ENCODE measurements around the gene SMG7.

The SMG7 gene

DNA sequence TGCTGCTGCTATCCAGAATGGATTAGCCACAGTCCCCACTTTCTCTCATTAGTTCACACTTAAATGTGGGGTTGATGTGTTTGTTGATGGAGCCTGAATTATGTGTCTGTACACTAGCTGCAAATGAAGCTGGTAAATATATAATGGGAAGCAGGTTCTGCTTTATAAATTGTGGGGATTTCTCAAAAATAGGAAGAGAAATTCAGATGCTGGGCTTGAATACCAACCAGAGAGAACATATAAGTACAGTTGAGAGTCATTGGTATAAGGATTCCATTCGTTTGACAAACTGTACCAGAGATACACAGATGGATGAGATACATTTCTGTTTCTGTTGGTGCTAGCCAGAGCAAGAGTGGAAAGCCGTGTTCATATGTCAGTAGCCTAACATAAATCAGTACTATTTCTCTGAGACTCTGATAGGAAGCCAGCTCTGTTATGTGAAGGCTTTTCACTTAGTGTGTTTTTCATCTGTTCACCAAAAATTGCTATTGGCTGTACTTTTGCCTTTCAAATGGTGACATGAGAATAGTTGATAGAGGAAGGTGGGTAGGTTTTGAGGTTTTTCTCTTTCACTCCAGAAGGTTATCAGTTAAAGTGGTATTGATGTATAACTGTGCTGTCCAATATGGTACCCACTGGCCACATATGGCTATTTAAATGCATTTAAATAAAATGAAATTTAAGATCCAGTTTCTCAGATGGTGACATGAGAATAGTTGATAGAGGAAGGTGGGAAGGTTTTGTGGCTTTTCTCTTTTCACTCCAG is 15.6 kb downstream of the SMG7 start:
- no peaks in the 10 kb centered on the region for H3K36me3 ChIP-seq (ENCODE audit: control insufficient read depth, low read depth, low read length)
- H3K4me1 ChIP-seq (ENCODE audit: control insufficient read depth, low read depth, low read length) = peaks cover 10% of the 10 kb centered on the region
- H3K9me3 ChIP-seq (ENCODE audit: control insufficient read depth, low read depth, low read length) = no peaks in the 10 kb centered on the region

DNA sequence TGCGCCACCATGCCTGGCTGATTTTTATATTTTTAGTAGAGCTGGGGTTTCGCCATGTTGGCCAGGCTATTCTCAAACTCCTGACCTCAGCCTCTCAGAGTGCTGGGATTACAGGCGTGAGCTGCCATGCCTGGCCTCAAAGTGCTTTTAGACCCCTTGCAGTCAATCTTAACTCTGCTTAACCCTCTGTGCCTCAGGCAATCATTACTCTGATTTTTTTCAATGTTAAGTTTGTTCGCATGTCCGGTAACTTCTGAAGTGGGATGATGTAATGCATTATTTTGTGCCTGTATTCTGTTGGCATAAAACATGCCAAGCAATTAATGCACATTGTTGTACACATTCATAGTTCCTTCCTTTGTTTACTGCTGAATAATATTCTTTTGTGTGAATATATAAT is 18.6 kb downstream of the SMG7 start:
- Histone ChIP-seq H3K27ac (ENCODE audit: low read length) (no peak overlapping the region), H3K36me3 (ENCODE audit: control insufficient read depth, low read depth, low read length) (no peaks in the 10 kb centered on the region), H3K9ac (ENCODE audit: low read length) (no peak overlapping the region), H3K4me3 (ENCODE audit: low read length) (no peak overlapping the region), H3K27me3 (ENCODE audit: control insufficient read depth, insufficient read depth, low read length) (no peaks in the 10 kb centered on the region), H3K9me3 (ENCODE audit: control insufficient read depth, low read depth, low read length) (no peaks in the 10 kb centered on the region), H3K4me1 (ENCODE audit: control insufficient read depth, low read depth, low read length) (no peaks in the 10 kb centered on the region)

More for the DNA sequence above, 15.6 kb downstream of the SMG7 start:
- no peak overlapping the region for H3K9ac ChIP-seq (ENCODE audit: low read length)
- no peaks in the 10 kb centered on the region for H3K27me3 ChIP-seq (ENCODE audit: control insufficient read depth, insufficient read depth, low read length)
- H3K4me3 ChIP-seq (ENCODE audit: low read length) = no peak overlapping the region
- H3K27ac ChIP-seq (ENCODE audit: low read length) = no peak overlapping the region

DNA sequence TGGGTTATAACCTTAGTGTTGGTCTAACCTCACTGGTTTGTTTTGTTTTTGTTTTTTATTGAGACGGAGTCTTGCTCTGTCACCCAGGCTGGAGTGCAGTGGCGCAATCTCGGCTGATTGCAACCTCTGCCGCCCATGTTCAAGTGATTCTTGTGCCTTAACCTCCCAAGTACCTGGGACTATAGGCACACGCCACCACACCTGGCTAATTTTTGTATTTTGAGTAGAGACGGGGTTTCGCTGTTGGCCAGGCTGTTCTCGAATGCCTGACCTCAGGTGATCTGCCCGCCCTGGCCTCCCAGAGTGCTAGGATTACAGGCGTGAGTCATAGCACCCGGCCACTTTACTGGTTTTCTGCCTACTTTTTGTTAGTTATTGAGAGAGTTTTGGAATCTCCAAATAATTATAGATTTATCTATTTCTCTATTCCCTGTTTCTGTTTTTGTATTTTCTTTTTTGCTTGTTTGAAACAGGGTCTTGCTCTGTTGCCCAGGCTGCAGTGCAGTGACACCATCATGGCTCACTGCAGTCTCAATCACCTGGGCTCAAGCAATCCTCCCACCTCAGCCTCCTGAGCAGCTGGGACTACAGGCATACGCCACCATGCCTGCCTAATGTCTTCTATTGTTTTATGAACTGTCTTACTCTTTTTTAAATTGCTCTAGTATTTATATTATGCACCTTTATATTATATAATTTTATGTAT is 21.4 kb downstream of the SMG7 start:
- Histone ChIP-seq H3K27me3 (ENCODE audit: control insufficient read depth, insufficient read depth, low read length) (no peaks in the 10 kb centered on the region), H3K36me3 (ENCODE audit: control insufficient read depth, low read depth, low read length) (no peaks in the 10 kb centered on the region), H3K9ac (ENCODE audit: low read length) (no peak overlapping the region), H3K4me3 (ENCODE audit: low read length) (no peak overlapping the region), H3K9me3 (ENCODE audit: control insufficient read depth, low read depth, low read length) (no peaks in the 10 kb centered on the region), H3K4me1 (ENCODE audit: control insufficient read depth, low read depth, low read length) (peaks cover 3% of the 10 kb centered on the region), H3K27ac (ENCODE audit: low read length) (no peak overlapping the region)

DNA sequence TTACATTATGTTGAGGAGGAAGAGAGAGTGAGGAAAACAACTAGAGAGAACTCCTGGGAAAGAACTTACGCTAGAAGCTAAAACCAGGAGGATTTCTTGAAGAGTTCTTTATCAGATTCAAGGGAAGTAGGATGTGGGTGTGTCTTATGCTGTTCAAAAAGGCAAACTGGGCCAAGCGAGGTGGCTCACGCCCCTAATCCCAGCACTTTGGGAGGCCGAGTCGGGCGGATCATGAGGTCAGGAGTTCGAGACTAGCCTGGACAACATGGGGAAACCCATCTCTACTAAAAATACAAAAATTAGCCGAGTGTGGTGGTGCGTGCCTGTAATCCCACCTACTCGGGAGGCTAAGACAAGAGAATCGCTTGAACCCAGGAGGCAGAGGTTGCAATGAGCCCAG is 23.1 kb downstream of the SMG7 start:
- no peaks in the 10 kb centered on the region for H3K36me3 ChIP-seq (ENCODE audit: control insufficient read depth, low read depth, low read length)
- no peak overlapping the region for H3K4me3 ChIP-seq (ENCODE audit: low read length)
- H3K9ac ChIP-seq (ENCODE audit: low read length) = no peak overlapping the region
- no peaks in the 10 kb centered on the region for H3K9me3 ChIP-seq (ENCODE audit: control insufficient read depth, low read depth, low read length)
- no peaks in the 10 kb centered on the region for H3K27me3 ChIP-seq (ENCODE audit: control insufficient read depth, insufficient read depth, low read length)
- no peak overlapping the region for H3K27ac ChIP-seq (ENCODE audit: low read length)
- H3K4me1 ChIP-seq (ENCODE audit: control insufficient read depth, low read depth, low read length) = peaks cover 14% of the 10 kb centered on the region

DNA sequence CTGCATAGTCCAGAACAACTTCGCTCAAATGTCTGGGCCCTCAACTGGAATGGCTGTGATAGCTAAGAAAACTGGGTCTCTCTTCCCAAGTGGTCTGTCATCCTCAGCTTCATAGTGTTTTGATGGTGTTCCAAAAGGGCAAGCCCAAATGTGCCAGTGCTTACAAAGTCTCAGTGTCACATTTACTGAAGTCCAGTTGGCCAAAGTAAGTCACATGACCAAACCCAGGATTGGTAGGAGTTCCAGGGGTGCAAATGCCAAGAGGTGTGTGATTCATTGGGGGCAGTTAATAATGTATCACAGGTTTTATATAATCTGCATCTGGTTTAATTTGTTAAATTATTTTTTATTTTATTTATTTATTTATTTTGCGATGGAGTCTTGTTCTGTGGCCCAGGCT is 24.9 kb downstream of the SMG7 start:
- H3K4me1 ChIP-seq (ENCODE audit: control insufficient read depth, low read depth, low read length) = peaks cover 14% of the 10 kb centered on the region
- H3K36me3 ChIP-seq (ENCODE audit: control insufficient read depth, low read depth, low read length) = no peaks in the 10 kb centered on the region
- no peaks in the 10 kb centered on the region for H3K9me3 ChIP-seq (ENCODE audit: control insufficient read depth, low read depth, low read length)
- H3K9ac ChIP-seq (ENCODE audit: low read length) = no peak overlapping the region
- no peaks in the 10 kb centered on the region for H3K27me3 ChIP-seq (ENCODE audit: control insufficient read depth, insufficient read depth, low read length)
- no peak overlapping the region for H3K27ac ChIP-seq (ENCODE audit: low read length)
- no peak overlapping the region for H3K4me3 ChIP-seq (ENCODE audit: low read length)

DNA sequence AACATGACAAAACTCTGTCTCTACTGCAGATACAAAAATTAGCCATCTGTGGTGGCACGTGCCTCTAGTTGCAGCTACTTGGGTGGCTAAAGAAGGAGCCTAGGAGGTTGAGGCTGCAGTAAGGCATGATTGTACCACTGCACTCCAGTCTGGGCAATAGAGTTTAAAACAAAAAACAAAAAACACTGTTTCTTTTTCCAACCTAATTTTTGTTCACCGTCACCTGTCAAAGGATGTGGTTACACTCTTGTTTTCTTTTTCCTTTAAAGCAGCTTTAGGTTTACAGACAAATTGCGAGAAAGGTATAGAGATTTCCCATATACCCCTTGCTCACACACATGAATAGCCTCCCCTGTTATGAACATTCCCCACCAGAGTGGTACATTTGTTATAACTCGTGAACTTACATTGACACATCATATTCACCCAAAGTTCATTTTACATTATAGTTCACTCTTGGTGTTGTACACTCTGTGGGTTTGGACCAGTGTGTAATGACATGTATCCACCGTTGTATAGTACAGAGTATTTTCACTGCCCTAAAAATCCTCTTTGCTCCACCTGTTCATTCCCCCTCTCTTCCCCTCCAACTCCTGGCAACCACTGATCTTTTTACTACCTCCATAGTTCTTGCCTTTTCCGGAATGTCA is 26.2 kb downstream of the SMG7 start:
- no peaks in the 10 kb centered on the region for H3K27me3 ChIP-seq (ENCODE audit: control insufficient read depth, insufficient read depth, low read length)
- H3K9me3 ChIP-seq (ENCODE audit: control insufficient read depth, low read depth, low read length) = no peaks in the 10 kb centered on the region
- H3K4me1 ChIP-seq (ENCODE audit: control insufficient read depth, low read depth, low read length) = peaks cover 14% of the 10 kb centered on the region
- H3K36me3 ChIP-seq (ENCODE audit: control insufficient read depth, low read depth, low read length) = no peaks in the 10 kb centered on the region
- H3K9ac ChIP-seq (ENCODE audit: low read length) = no peak overlapping the region
- H3K4me3 ChIP-seq (ENCODE audit: low read length) = no peak overlapping the region
- no peak overlapping the region for H3K27ac ChIP-seq (ENCODE audit: low read length)

DNA sequence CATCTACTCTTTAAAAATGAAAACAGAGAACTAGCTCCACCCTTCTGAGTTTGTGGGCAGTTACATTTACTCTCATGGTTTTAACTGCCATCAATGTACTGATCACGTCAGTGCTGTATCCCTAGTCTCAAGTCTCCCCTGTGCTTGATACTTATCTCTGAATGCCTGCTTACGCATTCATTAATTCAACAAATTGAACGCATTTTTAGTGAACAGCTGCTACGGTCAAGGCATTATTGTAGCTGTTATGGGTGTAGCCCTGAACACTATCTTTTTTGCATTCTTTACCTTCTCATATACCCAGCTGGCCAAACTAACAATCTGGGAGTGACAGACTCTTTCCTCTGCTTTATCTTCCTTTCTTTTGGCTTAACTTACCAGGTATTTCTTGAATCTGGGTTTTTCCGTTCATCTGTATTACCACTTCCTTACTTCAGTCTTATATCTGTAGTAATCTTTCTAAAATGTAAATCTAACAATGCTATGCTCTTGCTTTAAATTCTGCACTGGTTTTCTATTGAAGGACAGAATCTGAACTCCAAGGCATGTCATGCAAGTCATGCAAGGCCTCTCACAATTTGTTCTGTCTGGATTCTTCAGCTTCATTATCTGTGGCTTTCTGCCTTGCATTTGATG is 33.3 kb downstream of the SMG7 start:
- no peak overlapping the region for H3K4me3 ChIP-seq (ENCODE audit: low read length)
- no peak overlapping the region for H3K27ac ChIP-seq (ENCODE audit: low read length)
- H3K4me1 ChIP-seq (ENCODE audit: control insufficient read depth, low read depth, low read length) = no peaks in the 10 kb centered on the region
- no peaks in the 10 kb centered on the region for H3K27me3 ChIP-seq (ENCODE audit: control insufficient read depth, insufficient read depth, low read length)
- H3K9ac ChIP-seq (ENCODE audit: low read length) = no peak overlapping the region
- no peaks in the 10 kb centered on the region for H3K36me3 ChIP-seq (ENCODE audit: control insufficient read depth, low read depth, low read length)
- H3K9me3 ChIP-seq (ENCODE audit: control insufficient read depth, low read depth, low read length) = no peaks in the 10 kb centered on the region

DNA sequence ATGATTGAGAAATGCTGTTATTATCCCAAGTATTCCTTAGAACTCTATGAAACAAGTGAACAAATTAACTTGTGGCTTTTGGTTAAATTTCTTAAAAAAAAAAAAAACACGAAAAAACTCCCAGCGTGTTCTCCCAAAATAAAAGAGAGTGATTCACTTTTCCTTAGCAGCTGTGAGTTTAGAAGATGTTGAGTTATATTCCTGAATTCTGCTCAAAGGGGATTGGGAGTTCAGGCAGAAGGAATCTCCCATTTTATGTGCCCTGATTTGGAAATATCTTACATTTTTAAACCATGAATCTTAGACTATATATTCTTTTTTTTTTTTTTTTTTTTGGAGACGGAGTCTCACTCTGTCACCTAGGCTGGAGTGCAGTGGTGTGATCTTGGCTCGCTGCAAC is 34.3 kb downstream of the SMG7 start:
- H3K9me3 ChIP-seq (ENCODE audit: control insufficient read depth, low read depth, low read length) = no peaks in the 10 kb centered on the region
- no peak overlapping the region for H3K9ac ChIP-seq (ENCODE audit: low read length)
- no peaks in the 10 kb centered on the region for H3K27me3 ChIP-seq (ENCODE audit: control insufficient read depth, insufficient read depth, low read length)
- H3K4me1 ChIP-seq (ENCODE audit: control insufficient read depth, low read depth, low read length) = peaks cover 6% of the 10 kb centered on the region
- H3K36me3 ChIP-seq (ENCODE audit: control insufficient read depth, low read depth, low read length) = no peaks in the 10 kb centered on the region
- no peak overlapping the region for H3K4me3 ChIP-seq (ENCODE audit: low read length)
- H3K27ac ChIP-seq (ENCODE audit: low read length) = no peak overlapping the region

DNA sequence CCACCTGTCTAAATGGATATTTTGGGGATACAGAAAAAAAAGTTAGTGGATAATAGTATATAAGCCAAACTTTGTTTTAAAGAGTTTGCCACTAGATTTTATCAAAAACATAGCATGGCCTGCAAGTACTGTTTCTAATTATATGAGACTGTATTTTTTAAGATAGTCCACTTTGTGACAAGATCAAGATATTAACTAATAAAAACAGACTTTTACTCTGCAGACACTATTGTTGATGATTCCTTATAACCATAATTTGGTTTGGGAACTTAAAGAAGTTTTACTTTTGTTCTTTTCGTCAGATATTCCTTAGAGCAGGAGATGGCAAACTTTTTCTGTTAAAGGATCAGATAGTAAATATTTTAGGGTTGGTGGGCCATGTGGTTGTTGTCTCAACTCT is 36.4 kb downstream of the SMG7 start:
- Histone ChIP-seq H3K36me3 (ENCODE audit: control insufficient read depth, low read depth, low read length) (no peaks in the 10 kb centered on the region), H3K9me3 (ENCODE audit: control insufficient read depth, low read depth, low read length) (no peaks in the 10 kb centered on the region), H3K27me3 (ENCODE audit: control insufficient read depth, insufficient read depth, low read length) (no peaks in the 10 kb centered on the region), H3K27ac (ENCODE audit: low read length) (no peak overlapping the region), H3K4me1 (ENCODE audit: control insufficient read depth, low read depth, low read length) (peaks cover 6% of the 10 kb centered on the region), H3K9ac (ENCODE audit: low read length) (no peak overlapping the region), H3K4me3 (ENCODE audit: low read length) (no peak overlapping the region)

DNA sequence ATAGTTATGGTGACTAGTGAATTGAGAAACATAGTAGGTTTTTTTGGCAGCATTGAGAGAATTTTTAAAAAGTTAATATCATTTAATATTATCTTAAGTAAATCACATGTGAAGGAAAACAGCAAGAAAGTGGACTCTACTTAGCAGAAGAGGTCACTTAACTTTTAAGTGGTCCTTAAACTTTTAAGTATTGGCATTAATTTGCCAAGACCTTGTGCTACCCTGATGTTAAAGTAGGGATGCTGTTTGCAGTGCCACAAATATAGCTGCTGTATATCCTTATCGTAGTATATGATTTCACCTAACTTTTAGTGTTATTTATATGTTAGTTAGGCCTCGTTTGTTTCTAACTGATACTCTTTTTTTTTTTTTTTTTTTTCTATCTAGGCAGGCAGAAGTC is 40.2 kb downstream of the SMG7 start:
- Histone ChIP-seq H3K4me3 (ENCODE audit: low read length) (no peak overlapping the region), H3K36me3 (ENCODE audit: control insufficient read depth, low read depth, low read length) (peaks cover 10% of the 10 kb centered on the region), H3K9me3 (ENCODE audit: control insufficient read depth, low read depth, low read length) (no peaks in the 10 kb centered on the region), H3K27ac (ENCODE audit: low read length) (no peak overlapping the region), H3K27me3 (ENCODE audit: control insufficient read depth, insufficient read depth, low read length) (no peaks in the 10 kb centered on the region), H3K9ac (ENCODE audit: low read length) (no peak overlapping the region), H3K4me1 (ENCODE audit: control insufficient read depth, low read depth, low read length) (peaks cover 6% of the 10 kb centered on the region)

DNA sequence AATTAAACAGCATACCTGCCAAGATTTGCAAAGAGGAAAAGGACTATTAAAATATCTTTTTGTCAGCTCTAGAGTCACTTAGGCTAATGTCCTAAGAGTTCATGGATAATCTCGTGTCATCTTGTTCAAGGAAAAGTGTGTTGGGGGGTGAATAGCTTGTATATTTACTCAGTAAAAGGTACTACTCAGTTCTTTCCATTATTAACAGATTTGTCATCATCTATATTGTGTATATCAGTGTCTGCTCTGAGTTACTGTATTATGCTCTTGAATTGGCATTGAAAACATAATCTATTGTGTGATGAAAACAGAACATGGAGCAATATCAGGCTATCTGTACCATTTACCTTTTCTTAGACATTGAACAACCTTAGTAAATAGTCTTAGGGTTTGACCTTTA is 41.9 kb downstream of the SMG7 start:
- H3K4me3 ChIP-seq (ENCODE audit: low read length) = no peak overlapping the region

More for the DNA sequence above, 41.9 kb downstream of the SMG7 start:
- Histone ChIP-seq H3K9ac (ENCODE audit: low read length) (no peak overlapping the region), H3K4me1 (ENCODE audit: control insufficient read depth, low read depth, low read length) (peaks cover 6% of the 10 kb centered on the region), H3K9me3 (ENCODE audit: control insufficient read depth, low read depth, low read length) (no peaks in the 10 kb centered on the region), H3K36me3 (ENCODE audit: control insufficient read depth, low read depth, low read length) (peaks cover 21% of the 10 kb centered on the region), H3K27me3 (ENCODE audit: control insufficient read depth, insufficient read depth, low read length) (no peaks in the 10 kb centered on the region), H3K27ac (ENCODE audit: low read length) (no peak overlapping the region)
